H9 (cell line): ENCODE data around the gene SNX14. TPM values are rescaled to one million over a fixed set of nuclear protein-coding genes. Genes with fewer than 3 reads are reported as not detected.

Experiments
- DNase-seq: peaks from one replicate; pipeline ENCODE4 v3.0.0-alpha.2; 2017
- H2AFZ ChIP-seq: one replicate; pipeline ENCODE4 v1.6.1; 2013; ENCODE audit warnings: mild to moderate bottlenecking, low read length, control low read depth, moderate library complexity
- H2AK5ac ChIP-seq: 2 replicates; pipeline ENCODE4 v1.6.1; 2013; ENCODE audit warnings: low read length, control low read depth, mixed read lengths; ENCODE audit not compliant: insufficient read length
- H2BK120ac ChIP-seq: one replicate; pipeline ENCODE4 v1.6.1; 2013; ENCODE audit warnings: low read depth, mild to moderate bottlenecking, low read length, control low read depth, inconsistent platforms; ENCODE audit not compliant: poor library complexity, severe bottlenecking
- H2BK12ac ChIP-seq: 2 replicates; pipeline ENCODE4 v1.6.1; 2013; ENCODE audit warnings: low read length, control low read depth, mixed read lengths, low read depth; ENCODE audit not compliant: insufficient read length
- H2BK15ac ChIP-seq: 2 replicates; pipeline ENCODE4 v1.6.1; 2013; ENCODE audit warnings: low read depth, low read length, control low read depth
- H2BK20ac ChIP-seq: one replicate; pipeline ENCODE4 v1.6.1; 2013; ENCODE audit warnings: low read depth, mild to moderate bottlenecking, low read length, control low read depth, inconsistent platforms; ENCODE audit not compliant: poor library complexity, severe bottlenecking
- H2BK5ac ChIP-seq: 2 replicates; pipeline ENCODE4 v1.6.1; 2013; ENCODE audit warnings: low read length, control low read depth, mixed read lengths; ENCODE audit not compliant: insufficient read length
- H3K14ac ChIP-seq: 2 replicates; pipeline ENCODE4 v1.6.1; 2013; ENCODE audit warnings: low read length, control low read depth; ENCODE audit not compliant: insufficient read depth
- H3K18ac ChIP-seq: 2 replicates; pipeline ENCODE4 v1.6.1; 2013; ENCODE audit warnings: low read depth, mild to moderate bottlenecking, mixed read lengths, low read length, control low read depth; ENCODE audit not compliant: insufficient read length
- H3K23ac ChIP-seq: 2 replicates; pipeline ENCODE4 v1.6.1; 2013; ENCODE audit warnings: low read length, control low read depth, mixed read lengths, low read depth; ENCODE audit not compliant: insufficient read length
- H3K23me2 ChIP-seq: 2 replicates; pipeline ENCODE4 v1.6.1; 2013; ENCODE audit warnings: low read depth, mild to moderate bottlenecking, mixed read lengths, low read length, control low read depth; ENCODE audit not compliant: insufficient read length, poor library complexity, severe bottlenecking
- H3K27ac ChIP-seq: 2 replicates; pipeline ENCODE4 v1.5.1; 2013; ENCODE audit warnings: low read length, control low read depth, mixed read lengths, low read depth; ENCODE audit not compliant: insufficient read length
- H3K27me3 ChIP-seq: 2 replicates; pipeline ENCODE4 v1.6.1; 2013; ENCODE audit warnings: low read length, control low read depth, inconsistent platforms; ENCODE audit not compliant: insufficient read depth
- H3K4ac ChIP-seq: 2 replicates; pipeline ENCODE4 v1.6.1; 2013; ENCODE audit warnings: low read depth, mild to moderate bottlenecking, control low read depth, inconsistent platforms, low read length, moderate library complexity
- H3K4me1 ChIP-seq: 2 replicates; pipeline ENCODE4 v1.6.1; 2013; ENCODE audit warnings: low read length, control low read depth, inconsistent platforms; ENCODE audit not compliant: insufficient read depth
- H3K4me2 ChIP-seq: 2 replicates; pipeline ENCODE4 v1.6.1; 2013; ENCODE audit warnings: low read length, control low read depth, mixed read lengths; ENCODE audit not compliant: insufficient read length, insufficient read depth
- H3K56ac ChIP-seq: 2 replicates; pipeline ENCODE4 v1.6.1; 2013; ENCODE audit warnings: low read depth, mild to moderate bottlenecking, mixed read lengths, low read length, control low read depth; ENCODE audit not compliant: insufficient read length
- H3K79me1 ChIP-seq: 2 replicates; pipeline ENCODE4 v1.6.1; 2013; ENCODE audit warnings: low read depth, mild to moderate bottlenecking, moderate library complexity, low read length, control low read depth, inconsistent platforms; ENCODE audit not compliant: insufficient read depth, poor library complexity, severe bottlenecking
- H3K79me2 ChIP-seq: 2 replicates; pipeline ENCODE4 v1.6.1; 2013; ENCODE audit warnings: low read length, control low read depth, inconsistent platforms; ENCODE audit not compliant: insufficient read depth
- H3K9ac ChIP-seq: 2 replicates; pipeline ENCODE4 v1.6.1; 2013; ENCODE audit warnings: low read length, control low read depth, mixed read lengths; ENCODE audit not compliant: insufficient read length; ENCODE audit errors: extremely low read depth
- H3K9me3 ChIP-seq: one replicate; pipeline ENCODE4 v1.6.1; 2013; ENCODE audit warnings: low read depth, low read length, inconsistent platforms; ENCODE audit not compliant: control insufficient read depth
- H3T11ph ChIP-seq: one replicate; pipeline ENCODE4 v1.6.1; 2013; ENCODE audit warnings: mild to moderate bottlenecking, low read length, control low read depth, inconsistent platforms
- H4K20me1 ChIP-seq: one replicate; pipeline ENCODE4 v1.6.1; 2013; ENCODE audit not compliant: control insufficient read depth, insufficient read length, insufficient read depth
- H4K5ac ChIP-seq: 2 replicates; pipeline ENCODE4 v1.6.1; 2013; ENCODE audit warnings: low read depth, mild to moderate bottlenecking, mixed read lengths, low read length, control low read depth; ENCODE audit not compliant: insufficient read length
- H4K8ac ChIP-seq: replicated peaks from 2 replicates; pipeline ENCODE4 v1.6.1; 2013; ENCODE audit warnings: low read length, control low read depth, mixed read lengths, low read depth; ENCODE audit not compliant: insufficient read length
- H4K91ac ChIP-seq: 2 replicates; pipeline ENCODE4 v1.6.1; 2013; ENCODE audit warnings: low read depth, mild to moderate bottlenecking, moderate library complexity, mixed read lengths, low read length, control low read depth; ENCODE audit not compliant: insufficient read length
- H3K27ac Mint-ChIP-seq, 3 experiments: 2 replicates in 2 of 3; 3 replicates in 1 of 3; pipeline ENCODE4 v1.8.0; 2020 to 2021; ENCODE audit warnings: mixed read lengths in 3 of 3, mild to moderate bottlenecking in 1 of 3, moderate library complexity in 1 of 3
- H3K27me3 Mint-ChIP-seq: 2 replicates; pipeline ENCODE4 v1.8.0; 2021; ENCODE audit warnings: low read depth, mild to moderate bottlenecking, moderate library complexity, mixed read lengths
- H3K36me3 Mint-ChIP-seq, 3 experiments: 2 replicates in 2 of 3; 3 replicates in 1 of 3; pipeline ENCODE4 v1.8.0; 2020 to 2021; ENCODE audit warnings: low read depth in 3 of 3, mixed read lengths in 3 of 3; ENCODE audit not compliant: insufficient read depth in 1 of 3
- H3K4me1 Mint-ChIP-seq, 2 experiments: 2 replicates each; pipeline ENCODE4 v1.8.0; 2020; ENCODE audit warnings: mixed read lengths in 2 of 2
- H3K4me3 Mint-ChIP-seq, 2 experiments: 2 replicates in 1 of 2; 3 replicates in 1 of 2; pipeline ENCODE4 v1.8.0; 2020 to 2021; ENCODE audit warnings: mild to moderate bottlenecking in 2 of 2, mixed read lengths in 2 of 2, moderate library complexity in 1 of 2
- H3K9me3 Mint-ChIP-seq, 2 experiments: 2 replicates in 1 of 2; 3 replicates in 1 of 2; pipeline ENCODE4 v1.8.0; 2020; ENCODE audit warnings: mild to moderate bottlenecking in 2 of 2, mixed read lengths in 2 of 2, moderate library complexity in 1 of 2
- CTCF ChIP-seq: fragments of 200-600 bp; sonication (generic); conservative IDR thresholded peaks from 3 replicates; pipeline ENCODE4 v1.8.0; 2021; ENCODE audit warnings: antibody characterized with exemption, mild to moderate bottlenecking
- WGBS: extraction: QIAGEN DNeasy Blood & Tissue Kit; methylation state at CpG from one replicate; pipeline ENCODE4 v1.1.7; 2013; ENCODE audit warnings: missing lambda C conversion rate, low lambda C conversion rate, mixed read lengths; ENCODE audit not compliant: insufficient read length; ENCODE audit errors: extremely low coverage; 5-methylcytosine and 5-hydroxymethylcytosine counted together
- total RNA-seq: library from RNA; stranded (reverse); gene quantifications from 2 replicates; pipeline ENCODE4 v1.2.1, GENCODE V29; 2021

The SNX14 gene
- total RNA-seq, 1 experiment from 2014 or later, result 33.0 TPM

- H3K27ac ChIP-seq, result no peak overlapping the region
- H3K14ac ChIP-seq, result no peak overlapping the region
- H2AFZ ChIP-seq, result no peak overlapping the region
- H3K23me2 ChIP-seq, result no peaks in the 10 kb centered on the region
- H4K20me1 ChIP-seq, result no peaks in the 10 kb centered on the region
- H3K4me2 ChIP-seq, result no peak overlapping the region
- no peak overlapping the region for H4K8ac ChIP-seq
- Mint-ChIP-seq H3K27ac (no peak overlapping the region), H3K4me3 (no peak overlapping the region), H3K4me1 (peaks cover 10 to 17% of the 10 kb centered on the region in 2 experiments), H3K36me3 (peaks cover 27 to 34% (median 28%) of the 10 kb centered on the region in 3 experiments), H3K9me3 (peaks cover 27 to 32% of the 10 kb centered on the region in 2 experiments), H3K27me3 (no peaks in the 10 kb centered on the region)
- WGBS, result no CpG with 5 or more reads among the region's 4 CpGs
- H3K27me3 ChIP-seq, result no peaks in the 10 kb centered on the region
- TF ChIP-seq CTCF, result no peak
- H2BK120ac ChIP-seq, result no peak overlapping the region
- DNase-seq, result no peak
- H2BK5ac ChIP-seq, result no peak overlapping the region
- no peak overlapping the region for H2BK12ac ChIP-seq
- H4K91ac ChIP-seq, result no peak overlapping the region
- H3K56ac ChIP-seq, result no peak overlapping the region
- H3K4me1 ChIP-seq, result peaks cover 8% of the 10 kb centered on the region; the same call in 1 of the 2 replicates
- H3K79me2 ChIP-seq, result no peaks in the 10 kb centered on the region; the same call in 1 of the 2 replicates
- no peak overlapping the region for H3K18ac ChIP-seq
- H3K9ac ChIP-seq, result no peak overlapping the region
- no peak overlapping the region; the same call in 1 of the 2 replicates for H2BK15ac ChIP-seq
- no peaks in the 10 kb centered on the region for H3K9me3 ChIP-seq
- H3T11ph ChIP-seq, result no peak overlapping the region
- H2AK5ac ChIP-seq, result no peak overlapping the region
- H3K23ac ChIP-seq, result no peak overlapping the region
- no peaks in the 10 kb centered on the region for H3K79me1 ChIP-seq
- H4K5ac ChIP-seq, result no peak overlapping the region
- H2BK20ac ChIP-seq, result no peak overlapping the region
- H3K4ac ChIP-seq, result no peak overlapping the region
These were observed 14.1 kb downstream of the SNX14 start for GRCh38 chr6:85579581-85579980.
